ENCODE measurements around the gene RTEL1. TPM values are rescaled to one million over a fixed set of nuclear protein-coding genes. Genes with fewer than 3 reads are reported as not detected.
A peak's percentile ranks its signal among the peaks of the same experiment; 100 is the strongest.

RTEL1 gene
- total RNA-seq, 1 experiment from 2014 or later: 22.4 TPM

DNA sequence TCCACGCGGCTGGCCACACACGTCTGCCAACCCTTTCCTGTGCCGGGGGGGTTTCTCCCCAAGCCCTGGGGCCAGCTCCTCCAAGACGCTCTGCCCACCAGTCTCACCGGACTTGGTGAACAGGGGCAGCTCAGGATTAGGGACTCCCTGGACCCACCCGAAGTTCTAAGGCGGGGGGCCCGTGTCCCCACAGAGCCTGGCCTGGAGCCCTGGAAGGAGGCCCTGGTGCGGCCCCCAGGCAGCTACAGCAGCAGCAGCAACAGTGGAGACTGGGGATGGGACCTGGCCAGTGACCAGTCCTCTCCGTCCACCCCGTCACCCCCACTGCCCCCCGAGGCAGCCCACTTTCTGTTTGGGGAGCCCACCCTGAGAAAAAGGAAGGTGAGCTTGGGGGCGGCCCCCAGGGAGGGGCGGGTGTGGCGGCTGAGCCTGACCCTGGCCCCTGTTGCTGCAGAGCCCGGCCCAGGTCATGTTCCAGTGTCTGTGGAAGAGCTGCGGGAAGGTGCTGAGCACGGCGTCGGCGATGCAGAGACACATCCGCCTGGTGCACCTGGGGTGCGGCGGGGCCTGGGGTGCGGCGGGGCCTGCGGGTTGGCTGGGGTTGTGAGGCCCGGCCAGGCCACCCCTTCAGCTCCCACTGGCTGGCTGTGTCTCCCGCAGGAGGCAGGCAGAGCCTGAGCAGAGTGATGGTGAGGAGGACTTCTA is 83.7 kb downstream of the RTEL1 start:
- peaks cover 1% of the 10 kb centered on the region; the same call in 1 of the 2 replicates for H3K36me3 ChIP-seq (replicated peaks; ENCODE audit: control insufficient read depth, insufficient read depth, low read length)
- no peak overlapping the region for H3K4me3 ChIP-seq (ENCODE audit: insufficient read depth, low read depth, low read length)
- 0 out of 2 replicates have a peak, but pooled peaks cover 2% of the 10 kb centered on the region for H3K27me3 ChIP-seq (ENCODE audit: control insufficient read depth, insufficient read depth, low read length)
- DNase-seq: peak; percentile 66

DNA sequence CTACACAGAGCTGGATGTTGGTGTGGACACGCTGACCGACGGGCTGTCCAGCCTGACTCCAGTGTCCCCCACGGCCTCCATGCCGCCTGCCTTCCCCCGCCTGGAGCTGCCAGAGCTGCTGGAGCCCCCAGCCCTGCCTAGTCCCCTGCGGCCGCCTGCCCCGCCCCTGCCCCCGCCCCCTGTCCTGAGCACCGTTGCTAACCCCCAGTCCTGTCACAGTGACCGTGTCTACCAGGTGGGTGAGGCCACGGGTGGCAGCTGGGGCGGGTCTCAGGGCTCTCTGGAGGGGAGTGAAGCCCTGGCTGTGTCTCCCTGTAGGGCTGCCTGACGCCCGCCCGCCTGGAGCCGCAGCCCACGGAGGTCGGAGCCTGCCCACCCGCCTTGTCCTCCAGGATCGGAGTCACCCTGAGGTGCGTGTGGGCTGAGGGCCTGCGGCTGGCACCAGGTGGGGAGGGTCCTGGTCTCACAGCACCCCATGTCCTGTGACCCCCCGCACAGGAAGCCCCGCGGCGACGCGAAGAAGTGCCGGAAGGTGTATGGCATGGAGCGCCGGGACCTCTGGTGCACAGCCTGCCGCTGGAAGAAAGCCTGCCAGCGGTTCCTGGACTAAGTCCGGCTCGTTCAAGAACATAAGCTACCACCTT is 84.4 kb downstream of the RTEL1 start:
- Histone ChIP-seq H3K27me3 (ENCODE audit: control insufficient read depth, insufficient read depth, low read length) (0 out of 2 replicates have a peak, but pooled peaks cover 2% of the 10 kb centered on the region), H3K36me3 (replicated peaks; ENCODE audit: control insufficient read depth, insufficient read depth, low read length) (peaks cover 1% of the 10 kb centered on the region; the same call in 1 of the 2 replicates), H3K4me3 (ENCODE audit: insufficient read depth, low read depth, low read length) (no peak overlapping the region)
- DNase-seq: peak; percentile 64

DNA sequence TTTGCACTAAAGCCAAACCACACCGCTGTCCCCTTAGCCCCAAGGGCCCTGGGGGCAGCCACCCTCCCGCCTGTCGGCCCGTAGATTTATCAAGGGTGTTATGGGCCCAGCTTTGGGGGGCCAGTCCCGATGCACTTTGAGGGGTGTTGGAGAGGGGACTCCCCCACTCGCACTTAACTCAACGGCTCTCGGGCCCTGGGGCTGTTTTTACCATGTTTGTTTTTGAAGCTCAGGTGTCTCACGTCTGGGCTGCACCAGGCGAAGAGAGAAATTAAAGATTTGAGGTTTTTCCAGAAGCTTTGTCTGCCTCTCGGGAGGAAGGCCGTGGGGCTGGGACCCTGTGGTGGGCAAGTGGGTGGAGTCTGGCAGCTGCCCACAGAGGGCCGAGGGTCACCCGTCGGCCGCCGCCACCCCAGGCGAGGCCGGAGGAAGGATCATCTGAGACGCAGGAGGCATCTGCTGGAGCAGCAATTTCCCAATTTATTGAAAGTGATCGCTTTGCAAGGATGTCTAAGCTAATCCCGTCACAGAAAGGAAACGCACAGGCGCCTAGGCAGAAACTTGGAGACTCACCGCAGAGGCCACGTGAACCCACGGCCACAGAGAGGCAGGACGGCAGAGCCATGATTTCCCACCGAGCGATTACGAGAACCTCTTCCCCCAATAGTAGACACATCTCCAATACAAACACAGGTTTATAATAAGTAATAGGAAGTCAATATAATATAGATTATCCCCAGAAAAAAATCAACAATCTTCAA is 85.3 kb downstream of the RTEL1 start:
- peak; percentile 59 for DNase-seq
- H3K27me3 ChIP-seq (ENCODE audit: control insufficient read depth, insufficient read depth, low read length): 0 out of 2 replicates have a peak, but pooled peaks cover under 1% of the 10 kb centered on the region
- no peak overlapping the region for H3K4me3 ChIP-seq (ENCODE audit: insufficient read depth, low read depth, low read length)
- H3K36me3 ChIP-seq (replicated peaks; ENCODE audit: control insufficient read depth, insufficient read depth, low read length): peaks cover 1% of the 10 kb centered on the region; the same call in 1 of the 2 replicates

DNA sequence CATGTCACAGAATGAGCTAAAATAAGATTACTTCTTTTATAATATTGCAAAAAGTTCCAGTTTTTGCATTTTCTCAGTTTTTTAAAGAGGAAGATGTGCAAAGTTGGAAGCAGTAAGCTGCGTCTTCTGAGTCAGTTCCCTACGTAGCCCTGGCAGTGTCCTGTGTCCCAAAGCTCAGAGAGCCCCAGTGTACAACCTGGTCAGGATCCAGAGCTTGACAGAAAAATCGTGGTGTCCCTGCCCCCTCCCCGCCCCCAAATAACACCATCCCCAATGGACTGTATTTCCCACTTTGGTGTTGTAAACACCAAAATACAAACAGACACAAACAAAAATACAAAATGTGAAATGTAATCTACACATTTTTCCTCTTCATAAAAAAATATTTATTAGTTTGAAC is 86.0 kb downstream of the RTEL1 start:
- H3K36me3 ChIP-seq (replicated peaks; ENCODE audit: control insufficient read depth, insufficient read depth, low read length): peaks cover 1% of the 10 kb centered on the region; the same call in 1 of the 2 replicates

GRCh38 chr20:63744574-63745423 is 86.7 kb downstream of the RTEL1 start:
- Histone ChIP-seq H3K36me3 (replicated peaks; ENCODE audit: control insufficient read depth, insufficient read depth, low read length) (peaks cover 1% of the 10 kb centered on the region; the same call in 1 of the 2 replicates), H3K27me3 (ENCODE audit: control insufficient read depth, insufficient read depth, low read length) (no peaks in the 10 kb centered on the region), H3K4me3 (ENCODE audit: insufficient read depth, low read depth, low read length) (no peak overlapping the region)
- peak; percentile 64 for DNase-seq

More for the DNA sequence above, 86.0 kb downstream of the RTEL1 start:
- Histone ChIP-seq H3K27me3 (ENCODE audit: control insufficient read depth, insufficient read depth, low read length) (no peaks in the 10 kb centered on the region), H3K4me3 (ENCODE audit: insufficient read depth, low read depth, low read length) (no peak overlapping the region)
- DNase-seq: no peak

GRCh38 chr20:63745424-63745805 is 87.3 kb downstream of the RTEL1 start:
- H3K36me3 ChIP-seq (replicated peaks; ENCODE audit: control insufficient read depth, insufficient read depth, low read length): peaks cover 1% of the 10 kb centered on the region; the same call in 1 of the 2 replicates
- H3K4me3 ChIP-seq (ENCODE audit: insufficient read depth, low read depth, low read length): no peak overlapping the region
- H3K27me3 ChIP-seq (ENCODE audit: control insufficient read depth, insufficient read depth, low read length): no peaks in the 10 kb centered on the region
- DNase-seq: peak; percentile 78

Other genes starting within 250 kb of the RTEL1 start
- 92.6 and 129 TPM in 2 replicates for gene KCNQ2, start 185.7 kb upstream of the RTEL1 start, total RNA-seq (2014; rRNA removed; shearing (Covaris generic))
- 30.7 and 37.1 TPM in 2 replicates for gene EEF1A2, start 159.2 kb upstream of the RTEL1 start, total RNA-seq (2014; rRNA removed; shearing (Covaris generic))
- gene PPDPF, start 137.5 kb upstream of the RTEL1 start, total RNA-seq (2014; rRNA removed; shearing (Covaris generic)): 79.7 and 94.2 TPM in 2 replicates
- gene PTK6, start 120.9 kb upstream of the RTEL1 start, total RNA-seq (2014; rRNA removed; shearing (Covaris generic)): 0.14 and 0.30 TPM in 2 replicates
- 0.21 and 0.33 TPM in 2 replicates for gene SRMS, start 110.6 kb upstream of the RTEL1 start, total RNA-seq (2014; rRNA removed; shearing (Covaris generic))
- 6.4 and 8.0 TPM in 2 replicates for gene FNDC11, start 104.2 kb upstream of the RTEL1 start, total RNA-seq (2014; rRNA removed; shearing (Covaris generic))
- gene HELZ2, start 84.1 kb upstream of the RTEL1 start, total RNA-seq (2014; rRNA removed; shearing (Covaris generic)): 20.1 and 27.5 TPM in 2 replicates
- 17.0 and 21.4 TPM in 2 replicates for gene GMEB2, start 31.2 kb upstream of the RTEL1 start, total RNA-seq (2014; rRNA removed; shearing (Covaris generic))
- 24.9 and 32.7 TPM in 2 replicates for gene STMN3, start 4.9 kb upstream of the RTEL1 start, total RNA-seq (2014; rRNA removed; shearing (Covaris generic))
- gene TNFRSF6B, start 38.3 kb downstream of the RTEL1 start, total RNA-seq (2014; rRNA removed; shearing (Covaris generic)): not detected in 2 replicates
- 24.2 and 26.2 TPM in 2 replicates for gene ARFRP1, start 49.7 kb downstream of the RTEL1 start, total RNA-seq (2014; rRNA removed; shearing (Covaris generic))
- 32.6 and 52.0 TPM in 2 replicates for gene ZGPAT, start 49.7 kb downstream of the RTEL1 start, total RNA-seq (2014; rRNA removed; shearing (Covaris generic))
- gene LIME1, start 78.4 kb downstream of the RTEL1 start, total RNA-seq (2014; rRNA removed; shearing (Covaris generic)): 7.7 and 10.5 TPM in 2 replicates
- gene SLC2A4RG, start 81.5 kb downstream of the RTEL1 start, total RNA-seq (2014; rRNA removed; shearing (Covaris generic)): 38.3 and 62.2 TPM in 2 replicates
- 13.5 and 20.0 TPM in 2 replicates for gene ZBTB46, start 173.0 kb downstream of the RTEL1 start, total RNA-seq (2014; rRNA removed; shearing (Covaris generic))
- not detected in 2 replicates for gene ABHD16B, start 203.2 kb downstream of the RTEL1 start, total RNA-seq (2014; rRNA removed; shearing (Covaris generic))
- gene TPD52L2, start 207.0 kb downstream of the RTEL1 start, total RNA-seq (2014; rRNA removed; shearing (Covaris generic)): 76.0 and 79.3 TPM in 2 replicates
- 29.2 and 30.8 TPM in 2 replicates for gene DNAJC5, start 236.8 kb downstream of the RTEL1 start, total RNA-seq (2014; rRNA removed; shearing (Covaris generic))

Data from H7 (cell line).